Activated T-helper 17 cell treated with anti-CD3 and anti-CD28 coated beads, Interleukin-2, amount 50 U/mL, for 72 hours (primary cell): Measurements from ENCODE around the gene LGALS9. TPM values are rescaled to one million over a fixed set of nuclear protein-coding genes. Genes with fewer than 3 reads are reported as not detected.

Experiments
- ATAC-seq: fragments of 150-1000 bp; cut with Tn5 transposase; replicated peaks from 2 replicates; pipeline ENCODE4 v1.10.0; 2021; ENCODE audit warnings: mild to moderate bottlenecking, moderate library complexity
- H3K27ac Mint-ChIP-seq: one replicate; pipeline ENCODE4 v1.8.0; 2022; ENCODE audit warnings: mixed read lengths
- H3K27me3 Mint-ChIP-seq: one replicate; pipeline ENCODE4 v1.8.0; 2022; ENCODE audit warnings: mixed read lengths
- H3K36me3 Mint-ChIP-seq: one replicate; pipeline ENCODE4 v1.8.0; 2022; ENCODE audit warnings: low read depth, mild to moderate bottlenecking, mixed read lengths
- H3K4me1 Mint-ChIP-seq: one replicate; pipeline ENCODE4 v1.8.0; 2022; ENCODE audit warnings: mixed read lengths
- H3K4me3 Mint-ChIP-seq: one replicate; pipeline ENCODE4 v1.8.0; 2022; ENCODE audit warnings: mild to moderate bottlenecking, mixed read lengths
- H3K9me3 Mint-ChIP-seq: one replicate; pipeline ENCODE4 v1.8.0; 2022; ENCODE audit warnings: mixed read lengths
- total RNA-seq, 2 donors: library from RNA; stranded (reverse); gene quantifications; one replicate each; pipeline ENCODE4 v1.2.3, GENCODE V29; 2022

LGALS9 gene
- 10 to 100 TPM; 29.7 to 36.8 TPM for total RNA-seq

- Mint-ChIP-seq H3K27ac (peak within 1 kb of the TSS; percentile 98), H3K9me3 (no peaks in the 10 kb centered on the region), H3K36me3 (no peaks in the 10 kb centered on the region), H3K27me3 (no peaks in the 10 kb centered on the region), H3K4me3 (peak within 1 kb of the TSS; percentile 91), H3K4me1 (peaks cover 35% of the 10 kb centered on the region)
- peak; percentile 63 for ATAC-seq
Measured at GRCh38 chr17:27630607-27631410, at the start of gene LGALS9. Gene LGALS9, plus strand, starts transcription at chr17:27631188. Its CDS starts 78 bp downstream, at chr17:27631266.

GRCh38 chr17:27582696-27583095, 48.3 kb upstream of the LGALS9 start:
- no peaks in the 10 kb centered on the region for H3K9me3 Mint-ChIP-seq
- H3K27ac Mint-ChIP-seq = no peak overlapping the region
- no peak for ATAC-seq
- no peaks in the 10 kb centered on the region for H3K27me3 Mint-ChIP-seq
- peaks cover 22% of the 10 kb centered on the region for H3K4me1 Mint-ChIP-seq
- H3K36me3 Mint-ChIP-seq = peaks cover 28% of the 10 kb centered on the region
- H3K4me3 Mint-ChIP-seq = no peak overlapping the region

DNA sequence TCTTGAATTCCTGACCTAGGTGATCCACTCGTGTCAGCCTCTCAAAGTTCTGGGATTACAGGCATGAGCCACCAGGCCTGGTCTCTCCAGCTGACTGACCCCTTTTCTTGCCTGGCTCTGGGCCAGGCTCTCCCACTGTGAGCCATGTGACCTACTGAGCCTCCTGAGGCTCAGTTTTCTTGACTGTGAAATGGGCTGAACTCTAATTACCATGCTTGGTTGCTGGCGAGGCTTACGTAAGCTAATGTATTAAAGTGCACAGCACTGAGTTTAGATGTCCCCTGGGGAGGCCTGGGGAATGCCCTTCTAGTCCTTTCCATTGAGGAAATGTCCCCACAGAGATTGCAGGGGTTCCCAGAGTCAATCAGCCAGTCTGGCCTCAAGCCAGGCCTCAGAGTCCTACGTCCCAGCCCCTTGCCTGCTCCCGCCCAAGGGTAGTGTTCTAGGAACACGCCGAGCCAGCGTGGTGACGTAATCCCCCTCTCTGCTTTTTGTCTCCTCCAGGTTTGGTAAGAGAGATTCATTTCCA, 45.8 kb upstream of the LGALS9 start:
- no peak for ATAC-seq
- Mint-ChIP-seq H3K9me3 (no peaks in the 10 kb centered on the region), H3K4me1 (peaks cover 6% of the 10 kb centered on the region), H3K4me3 (no peak overlapping the region), H3K27me3 (no peaks in the 10 kb centered on the region), H3K27ac (peak overlapping the region; percentile 25), H3K36me3 (peaks cover 28% of the 10 kb centered on the region)

DNA sequence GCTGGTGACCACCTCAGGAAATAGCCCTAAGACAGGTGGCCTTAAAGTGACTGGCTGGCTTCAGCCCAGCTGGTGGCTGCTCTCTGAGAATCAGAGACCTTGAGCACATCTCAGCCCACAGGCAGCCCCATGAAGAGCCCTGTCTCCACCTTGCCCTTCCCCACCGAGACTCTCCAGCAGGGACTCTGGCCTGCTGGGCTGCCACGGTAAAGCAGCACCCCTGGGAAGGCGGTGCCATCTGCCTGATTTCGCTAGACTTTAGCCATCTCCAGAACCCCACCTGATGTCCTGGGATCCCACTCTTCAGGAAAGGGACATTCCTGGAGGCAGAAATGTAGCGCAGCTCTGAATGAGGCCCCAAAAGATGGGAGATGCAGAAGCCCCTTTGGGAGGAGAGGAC, 45.2 kb upstream of the LGALS9 start:
- no peak overlapping the region for H3K27ac Mint-ChIP-seq
- H3K9me3 Mint-ChIP-seq = no peaks in the 10 kb centered on the region
- peaks cover 4% of the 10 kb centered on the region for H3K4me1 Mint-ChIP-seq
- H3K4me3 Mint-ChIP-seq = no peak overlapping the region
- ATAC-seq = no peak
- peaks cover 29% of the 10 kb centered on the region for H3K36me3 Mint-ChIP-seq
- no peaks in the 10 kb centered on the region for H3K27me3 Mint-ChIP-seq

- Mint-ChIP-seq H3K36me3 (peaks cover 33% of the 10 kb centered on the region), H3K27me3 (no peaks in the 10 kb centered on the region), H3K9me3 (no peaks in the 10 kb centered on the region), H3K4me1 (peaks cover 4% of the 10 kb centered on the region), H3K27ac (no peak overlapping the region), H3K4me3 (no peak overlapping the region)
- no peak for ATAC-seq
Measured at GRCh38 chr17:27586203-27586721, 44.7 kb upstream of the LGALS9 start.

GRCh38 chr17:27588354-27588753, 42.6 kb upstream of the LGALS9 start:
- H3K4me3 Mint-ChIP-seq = no peak overlapping the region
- no peaks in the 10 kb centered on the region for H3K4me1 Mint-ChIP-seq
- no peaks in the 10 kb centered on the region for H3K27me3 Mint-ChIP-seq
- no peak for ATAC-seq
- no peak overlapping the region for H3K27ac Mint-ChIP-seq
- no peaks in the 10 kb centered on the region for H3K9me3 Mint-ChIP-seq
- H3K36me3 Mint-ChIP-seq = peaks cover 41% of the 10 kb centered on the region

GRCh38 chr17:27590864-27591263, 40.1 kb upstream of the LGALS9 start:
- Mint-ChIP-seq H3K36me3 (peaks cover 31% of the 10 kb centered on the region), H3K4me3 (no peak overlapping the region), H3K4me1 (no peaks in the 10 kb centered on the region), H3K9me3 (no peaks in the 10 kb centered on the region), H3K27ac (peak overlapping the region; percentile 28), H3K27me3 (no peaks in the 10 kb centered on the region)
- ATAC-seq = no peak

- no peaks in the 10 kb centered on the region for H3K4me1 Mint-ChIP-seq
- no peaks in the 10 kb centered on the region for H3K27me3 Mint-ChIP-seq
- H3K9me3 Mint-ChIP-seq = no peaks in the 10 kb centered on the region
- H3K4me3 Mint-ChIP-seq = no peak overlapping the region
- peaks cover 37% of the 10 kb centered on the region for H3K36me3 Mint-ChIP-seq
- ATAC-seq = no peak
- no peak overlapping the region for H3K27ac Mint-ChIP-seq
Measured at GRCh38 chr17:27591986-27592385, 39.0 kb upstream of the LGALS9 start.

GRCh38 chr17:27593232-27593856, 37.6 kb upstream of the LGALS9 start:
- Mint-ChIP-seq H3K36me3 (peaks cover 39% of the 10 kb centered on the region), H3K27me3 (no peaks in the 10 kb centered on the region), H3K4me1 (no peaks in the 10 kb centered on the region), H3K27ac (no peak overlapping the region), H3K4me3 (no peak overlapping the region), H3K9me3 (no peaks in the 10 kb centered on the region)
- ATAC-seq = no peak

GRCh38 chr17:27593857-27594255, 37.1 kb upstream of the LGALS9 start:
- H3K27me3 Mint-ChIP-seq = no peaks in the 10 kb centered on the region
- no peak overlapping the region for H3K4me3 Mint-ChIP-seq
- ATAC-seq = no peak
- no peaks in the 10 kb centered on the region for H3K4me1 Mint-ChIP-seq
- H3K27ac Mint-ChIP-seq = peak overlapping the region; percentile 73
- H3K36me3 Mint-ChIP-seq = peaks cover 39% of the 10 kb centered on the region
- no peaks in the 10 kb centered on the region for H3K9me3 Mint-ChIP-seq

DNA sequence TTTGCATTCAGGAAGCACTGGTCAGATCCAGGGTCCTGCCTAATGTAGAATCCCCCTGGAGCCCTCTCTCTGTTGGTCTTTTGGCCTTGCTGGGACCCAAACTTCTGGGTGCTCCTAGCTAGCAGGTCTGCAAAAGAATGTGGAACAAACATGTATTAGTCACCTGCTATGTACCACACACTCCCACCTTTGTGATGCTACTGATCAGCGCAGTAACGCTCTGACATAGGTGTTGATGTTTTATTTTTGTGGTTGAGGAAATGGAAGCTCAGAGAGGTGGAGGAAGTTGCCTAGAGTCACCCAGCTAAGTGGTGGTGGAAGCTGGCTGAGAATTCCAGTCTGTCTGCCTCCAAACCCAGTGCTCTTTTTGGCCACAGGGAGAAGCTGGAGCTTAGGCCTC, 35.8 kb upstream of the LGALS9 start:
- no peaks in the 10 kb centered on the region for H3K9me3 Mint-ChIP-seq
- peak; percentile 63 for ATAC-seq
- H3K4me3 Mint-ChIP-seq = no peak overlapping the region
- peaks cover 44% of the 10 kb centered on the region for H3K36me3 Mint-ChIP-seq
- no peaks in the 10 kb centered on the region for H3K27me3 Mint-ChIP-seq
- H3K4me1 Mint-ChIP-seq = no peaks in the 10 kb centered on the region
- H3K27ac Mint-ChIP-seq = peak overlapping the region; percentile 77

GRCh38 chr17:27596096-27596495, 34.9 kb upstream of the LGALS9 start:
- no peaks in the 10 kb centered on the region for H3K27me3 Mint-ChIP-seq
- H3K4me3 Mint-ChIP-seq = no peak overlapping the region
- H3K36me3 Mint-ChIP-seq = peaks cover 44% of the 10 kb centered on the region
- H3K27ac Mint-ChIP-seq = peak overlapping the region; percentile 77
- H3K4me1 Mint-ChIP-seq = no peaks in the 10 kb centered on the region
- no peak for ATAC-seq
- no peaks in the 10 kb centered on the region for H3K9me3 Mint-ChIP-seq

- Mint-ChIP-seq H3K4me1 (no peaks in the 10 kb centered on the region), H3K36me3 (peaks cover 46% of the 10 kb centered on the region), H3K9me3 (no peaks in the 10 kb centered on the region), H3K27me3 (no peaks in the 10 kb centered on the region), H3K27ac (no peak overlapping the region), H3K4me3 (no peak overlapping the region)
- no peak for ATAC-seq
Measured at GRCh38 chr17:27596566-27597187, 34.3 kb upstream of the LGALS9 start.

DNA sequence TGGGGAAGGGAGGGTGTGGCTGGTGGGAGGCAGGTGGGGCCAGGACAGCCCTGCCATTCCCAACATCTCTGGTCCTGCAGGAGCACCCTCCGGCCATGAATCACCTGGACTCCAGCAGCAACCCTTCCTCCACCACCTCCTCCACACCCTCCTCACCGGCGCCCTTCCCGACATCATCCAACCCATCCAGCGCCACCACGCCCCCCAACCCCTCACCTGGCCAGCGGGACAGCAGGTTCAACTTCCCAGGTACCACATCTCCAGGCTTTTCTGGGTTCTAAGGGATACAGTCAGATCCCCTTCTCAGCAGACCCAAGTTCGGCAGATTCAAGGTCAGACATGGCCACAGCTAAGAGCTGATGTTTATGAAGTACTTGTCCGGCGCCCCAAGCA, 33.8 kb upstream of the LGALS9 start:
- Mint-ChIP-seq H3K36me3 (peaks cover 44% of the 10 kb centered on the region), H3K9me3 (no peaks in the 10 kb centered on the region), H3K4me3 (no peak overlapping the region), H3K4me1 (no peaks in the 10 kb centered on the region), H3K27me3 (no peaks in the 10 kb centered on the region), H3K27ac (no peak overlapping the region)
- no peak for ATAC-seq
